HG03442 (cell line): Measurements from ENCODE around the gene REPIN1.

Experiments
- ATAC-seq: cut with Tn5 transposase; IDR thresholded peaks from one replicate; pipeline ENCODE4 v1.9.1; 2021; ENCODE audit warnings: mild to moderate bottlenecking, moderate library complexity; ENCODE audit not compliant: unreplicated experiment

The REPIN1 gene

GRCh38 chr7:150359622-150360362 is 8.8 kb upstream of the REPIN1 start:
- ATAC-seq: no peak

GRCh38 chr7:150360363-150361058 is 8.1 kb upstream of the REPIN1 start:
- no peak for ATAC-seq

- ATAC-seq: no peak
Measured at GRCh38 chr7:150361402-150361801, 7.2 kb upstream of the REPIN1 start.

GRCh38 chr7:150361807-150362621 is 6.6 kb upstream of the REPIN1 start:
- ATAC-seq: no peak

- ATAC-seq: no peak
Measured at GRCh38 chr7:150363370-150363769, 5.3 kb upstream of the REPIN1 start.

- no peak for ATAC-seq
Measured at GRCh38 chr7:150363872-150364271, 4.8 kb upstream of the REPIN1 start.

- no peak for ATAC-seq
Measured at GRCh38 chr7:150365194-150365593, 3.4 kb upstream of the REPIN1 start.

GRCh38 chr7:150365673-150366398 is 2.8 kb upstream of the REPIN1 start:
- no peak for ATAC-seq

GRCh38 chr7:150367677-150368095 is 936 bp upstream of the REPIN1 start:
- ATAC-seq: no peak

- peak; percentile 38 for ATAC-seq
Measured at GRCh38 chr7:150368884-150369747, 494 bp downstream of the REPIN1 start.

- no peak for ATAC-seq
Measured at GRCh38 chr7:150369748-150370501, 1.3 kb downstream of the REPIN1 start.

- no peak for ATAC-seq
Measured at GRCh38 chr7:150370612-150371071, 2.0 kb downstream of the REPIN1 start.

GRCh38 chr7:150371131-150371995 is 2.7 kb downstream of the REPIN1 start:
- no peak for ATAC-seq

GRCh38 chr7:150371996-150372270 is 3.3 kb downstream of the REPIN1 start:
- no peak for ATAC-seq

GRCh38 chr7:150372271-150373048 is 3.8 kb downstream of the REPIN1 start:
- no peak for ATAC-seq

- no peak for ATAC-seq
Measured at GRCh38 chr7:150373049-150373801, 4.6 kb downstream of the REPIN1 start.

- ATAC-seq: no peak
Measured at GRCh38 chr7:150374026-150374425, 5.4 kb downstream of the REPIN1 start.
